ENCODE measurements around the gene EPC2. TPM values are rescaled to one million over a fixed set of nuclear protein-coding genes. Genes with fewer than 3 reads are reported as not detected.

EPC2 gene
- total RNA-seq, 6 experiments from 2014 or later, result 7.7 to 13.3 (median 8.8) TPM

DNA sequence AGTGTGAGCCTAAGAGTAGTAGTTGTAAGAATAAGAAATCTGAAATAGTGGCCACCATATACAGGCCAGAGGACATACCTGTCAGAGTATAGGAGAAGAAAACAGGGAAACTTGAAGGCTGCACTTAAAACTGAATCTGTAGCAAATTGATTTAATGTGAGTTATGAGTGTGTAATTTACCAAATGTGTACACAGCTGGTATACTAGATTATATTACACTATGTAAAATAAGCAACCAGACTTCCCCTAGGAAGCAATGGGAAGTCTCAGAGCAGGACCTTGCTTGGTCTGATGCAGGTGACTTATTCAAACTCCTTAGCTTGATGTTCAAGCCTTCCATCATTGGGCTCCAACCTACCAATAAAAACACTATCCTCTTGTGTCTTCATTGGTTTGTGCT is 17.3 kb upstream of the EPC2 start:
- Histone ChIP-seq H3K9me3 (no peaks in the 10 kb centered on the region), H3K36me3 (no peaks in the 10 kb centered on the region), H3K4me3 (no peak overlapping the region), H3K27me3 (no peaks in the 10 kb centered on the region), H3K27ac (no peak overlapping the region), H3K4me1 (no peaks in the 10 kb centered on the region)
- intact Hi-C loops (cut with DNase I), result no loop called here
- ATAC-seq (no peak), DNase-seq (no peak)
- TF ChIP-seq POLR2A (IDR thresholded peaks at IDR 0.05), result no peak
- TF ChIP-seq, protein P1, sequence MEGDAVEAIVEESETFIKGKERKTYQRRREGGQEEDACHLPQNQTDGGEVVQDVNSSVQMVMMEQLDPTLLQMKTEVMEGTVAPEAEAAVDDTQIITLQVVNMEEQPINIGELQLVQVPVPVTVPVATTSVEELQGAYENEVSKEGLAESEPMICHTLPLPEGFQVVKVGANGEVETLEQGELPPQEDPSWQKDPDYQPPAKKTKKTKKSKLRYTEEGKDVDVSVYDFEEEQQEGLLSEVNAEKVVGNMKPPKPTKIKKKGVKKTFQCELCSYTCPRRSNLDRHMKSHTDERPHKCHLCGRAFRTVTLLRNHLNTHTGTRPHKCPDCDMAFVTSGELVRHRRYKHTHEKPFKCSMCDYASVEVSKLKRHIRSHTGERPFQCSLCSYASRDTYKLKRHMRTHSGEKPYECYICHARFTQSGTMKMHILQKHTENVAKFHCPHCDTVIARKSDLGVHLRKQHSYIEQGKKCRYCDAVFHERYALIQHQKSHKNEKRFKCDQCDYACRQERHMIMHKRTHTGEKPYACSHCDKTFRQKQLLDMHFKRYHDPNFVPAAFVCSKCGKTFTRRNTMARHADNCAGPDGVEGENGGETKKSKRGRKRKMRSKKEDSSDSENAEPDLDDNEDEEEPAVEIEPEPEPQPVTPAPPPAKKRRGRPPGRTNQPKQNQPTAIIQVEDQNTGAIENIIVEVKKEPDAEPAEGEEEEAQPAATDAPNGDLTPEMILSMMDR (IDR thresholded peaks at IDR 0.05), result no peak

DNA sequence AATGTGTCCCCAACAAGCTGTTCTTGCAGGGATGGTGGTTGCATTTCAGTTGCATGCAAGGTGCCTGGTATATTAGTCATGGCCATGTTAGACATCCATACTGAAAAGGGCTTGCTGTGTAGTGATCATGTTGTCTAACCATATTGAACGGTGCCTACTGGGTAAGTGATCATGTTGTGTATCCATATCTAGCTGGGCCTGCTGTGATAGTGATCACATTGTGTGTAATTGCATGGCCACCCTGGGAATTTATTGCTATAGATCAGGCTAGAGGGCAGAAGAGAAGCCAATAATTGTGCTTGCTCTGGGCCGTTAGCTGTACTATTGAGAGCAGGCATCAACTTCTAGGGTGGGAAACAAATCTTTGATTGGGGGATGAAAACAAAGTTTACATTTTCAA is 9.8 kb upstream of the EPC2 start:
- intact Hi-C loops (cut with DNase I), result no loop called here
- 78% methylated on average over 2 of the region's 2 CpGs for WGBS (ENCODE audit: insufficient coverage, low coverage, low lambda C conversion rate, missing lambda C conversion rate)
- TF ChIP-seq POLR2A (IDR thresholded peaks at IDR 0.05), result no peak
- TF ChIP-seq, protein P1 (IDR thresholded peaks at IDR 0.05), result no peak
- ATAC-seq (no peak), DNase-seq (no peak)
- Histone ChIP-seq H3K4me3 (no peak overlapping the region), H3K27me3 (no peaks in the 10 kb centered on the region), H3K4me1 (no peaks in the 10 kb centered on the region), H3K27ac (no peak overlapping the region), H3K36me3 (no peaks in the 10 kb centered on the region), H3K9me3 (no peaks in the 10 kb centered on the region)

DNA sequence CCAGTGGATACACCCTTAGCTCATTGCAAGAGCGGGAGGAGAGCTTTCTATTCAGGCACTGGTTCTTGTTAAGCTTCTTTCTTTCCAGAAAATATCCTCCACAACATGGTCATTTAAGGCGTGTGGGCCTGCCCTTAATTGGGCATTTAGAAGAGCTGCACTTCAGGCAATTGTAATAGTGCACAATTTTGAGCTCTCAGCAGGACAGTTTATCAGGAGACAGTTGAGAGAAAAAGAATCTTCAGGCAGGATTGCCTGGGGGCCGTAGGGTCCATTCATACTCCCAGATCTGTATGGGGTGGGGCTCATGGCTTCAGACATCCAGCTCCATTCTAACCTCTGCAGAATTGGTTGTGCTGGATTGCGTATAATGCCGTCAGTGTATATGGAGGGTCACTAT is 6.0 kb upstream of the EPC2 start:
- intact Hi-C loops (cut with DNase I), result no loop called here
- 86% methylated on average over 4 of the region's 5 CpGs for WGBS (ENCODE audit: insufficient coverage, low coverage, low lambda C conversion rate, missing lambda C conversion rate)
- TF ChIP-seq, protein P1 (IDR thresholded peaks at IDR 0.05), result no peak
- no peak for TF ChIP-seq POLR2A (IDR thresholded peaks at IDR 0.05)

DNA sequence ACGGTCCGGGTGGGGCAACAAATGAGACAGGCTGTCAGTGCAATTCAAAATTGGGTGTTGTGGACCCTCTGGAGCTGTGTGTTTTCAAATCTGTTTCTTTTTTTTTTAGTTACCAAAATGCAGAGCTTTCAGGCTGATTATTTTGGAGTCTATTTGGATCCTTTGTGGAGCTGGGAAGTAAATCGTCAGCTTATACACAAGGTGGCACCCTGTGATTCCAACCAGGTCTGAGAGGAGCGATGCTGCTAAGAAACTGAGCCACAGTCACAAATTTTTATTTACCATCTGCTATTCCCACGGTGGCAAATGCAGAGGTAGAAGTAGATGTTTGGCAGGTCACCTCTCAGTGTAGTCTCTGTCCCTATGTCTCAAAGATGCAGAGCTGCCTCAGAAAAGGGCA is 3.8 kb upstream of the EPC2 start:
- TF ChIP-seq POLR2A (IDR thresholded peaks at IDR 0.05), result no peak
- TF ChIP-seq, protein P1 (IDR thresholded peaks at IDR 0.05), result peak in 1 of 4 donors; percentile 7
- Histone ChIP-seq H3K4me3 (no peak overlapping the region), H3K36me3 (no peaks in the 10 kb centered on the region), H3K27me3 (no peaks in the 10 kb centered on the region), H3K27ac (no peak overlapping the region), H3K9me3 (no peaks in the 10 kb centered on the region), H3K4me1 (peaks cover 0 to 8% (median 3%) of the 10 kb centered on the region in 4 donors)
- ATAC-seq (no peak), DNase-seq (no peak)
- WGBS (ENCODE audit: insufficient coverage, low coverage, low lambda C conversion rate, missing lambda C conversion rate), result 49% methylated on average over 5 of the region's 5 CpGs
- intact Hi-C loops (cut with DNase I), result no loop called here

More for the DNA sequence above, 6.0 kb upstream of the EPC2 start:
- Histone ChIP-seq H3K4me3 (no peak overlapping the region), H3K27ac (no peak overlapping the region), H3K9me3 (no peaks in the 10 kb centered on the region), H3K27me3 (no peaks in the 10 kb centered on the region), H3K4me1 (peaks cover 0 to 3% (median 1%) of the 10 kb centered on the region in 4 donors), H3K36me3 (no peaks in the 10 kb centered on the region)
- no peak for ATAC-seq
- DNase-seq, result no peak

DNA sequence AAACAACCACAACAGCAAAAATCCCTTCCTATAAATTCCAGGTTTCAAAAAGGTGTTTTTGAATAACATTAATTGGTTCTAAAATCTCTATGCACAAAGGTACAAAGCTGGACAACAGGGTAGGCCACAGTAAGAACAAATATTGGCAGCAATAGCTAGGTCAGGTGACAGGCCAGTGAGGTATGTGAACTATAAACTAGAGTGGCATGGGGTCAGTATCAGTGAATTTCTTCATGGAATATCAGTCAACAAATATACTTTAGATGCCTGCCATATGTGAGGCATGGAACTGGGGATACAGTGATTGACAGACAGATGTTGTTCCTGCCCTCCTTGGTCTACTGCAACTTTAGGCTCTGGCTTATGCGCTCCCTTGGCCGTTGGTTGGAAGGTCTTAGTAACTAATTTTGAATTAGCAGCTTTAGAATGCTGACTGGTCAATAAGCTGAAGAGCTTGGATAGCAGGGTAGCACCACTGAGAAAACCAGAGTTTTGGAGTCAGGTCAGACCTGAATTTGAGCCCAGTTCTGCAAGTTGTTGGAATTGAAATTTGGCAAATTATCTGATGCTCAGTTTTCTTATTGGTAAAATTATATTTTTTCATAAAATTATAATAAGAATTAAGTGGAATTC is 2.3 kb upstream of the EPC2 start:
- ATAC-seq, result no peak
- H3K9me3 ChIP-seq, result no peaks in the 10 kb centered on the region
- H3K27ac ChIP-seq, result no peak overlapping the region
- TF ChIP-seq POLR2A (IDR thresholded peaks at IDR 0.05), result no peak
- TF ChIP-seq, protein P1 (IDR thresholded peaks at IDR 0.05), result no peak
- H3K27me3 ChIP-seq, result no peaks in the 10 kb centered on the region
- intact Hi-C loops (cut with DNase I), result no loop called here
- WGBS (ENCODE audit: insufficient coverage, low coverage, low lambda C conversion rate, missing lambda C conversion rate), result no CpG with 5 or more reads among the region's 2 CpGs
- DNase-seq, result no peak
- no peaks in the 10 kb centered on the region for H3K36me3 ChIP-seq
- H3K4me3 ChIP-seq, result no peak overlapping the region
- peaks cover 0 to 13% (median 6%) of the 10 kb centered on the region in 4 donors for H3K4me1 ChIP-seq
